CD4-positive, alpha-beta T cell (primary cell): ENCODE results near the gene KLK2. TPM values are rescaled to one million over a fixed set of nuclear protein-coding genes. Genes with fewer than 3 reads are reported as not detected.

Experiments used
- ATAC-seq: fragments of 200-7000 bp; cut with Tn5 transposase; one replicate; pipeline ENCODE4 v1.10.0; 2022; ENCODE audit warnings: mild to moderate bottlenecking; ENCODE audit not compliant: poor library complexity
- CTCF ChIA-PET: fragments of 350-600 bp; sonication (Branson Sonifier 250); formaldehyde crosslinking; loops from one replicate; lab custom pipeline; 2021; ENCODE audit warnings: antibody characterized with exemption, inconsistent platforms; lab: Charles Lee
- POLR2A ChIA-PET: fragments of 350-600 bp; sonication (Branson Sonifier 250); formaldehyde crosslinking; loops from one replicate; lab custom pipeline; 2021; ENCODE audit warnings: antibody characterized with exemption, inconsistent platforms; lab: Charles Lee
- DNase-seq, 14 experiments: peaks; one replicate each; pipeline ENCODE4 v3.0.0-alpha.2; 2013 to 2020; ENCODE audit warnings: mixed read lengths in 2 of 14
- H3K27ac ChIP-seq, 2 donors: one replicate each; pipeline versions ENCODE4 v1.5.1 to v1.7.0; 2013; ENCODE audit warnings: low read length in 2 of 2, low read depth in 1 of 2, mild to moderate bottlenecking in 1 of 2
- H3K27me3 ChIP-seq, 2 experiments: 1 replicate in 1 of 2; 2 replicates in 1 of 2; pipeline versions ENCODE4 v1.6.1 to v1.7.0; 2013; ENCODE audit warnings: low read length in 2 of 2, control low read depth in 1 of 2, mild to moderate bottlenecking in 1 of 2, moderate library complexity in 1 of 2; ENCODE audit not compliant: insufficient read depth in 2 of 2, control insufficient read depth in 1 of 2
- H3K36me3 ChIP-seq: one replicate; pipeline ENCODE4 v1.6.1; 2013; ENCODE audit warnings: low read length, control low read depth; ENCODE audit not compliant: insufficient read depth
- H3K4me1 ChIP-seq: one replicate; pipeline ENCODE4 v1.6.1; 2013; ENCODE audit warnings: low read length, control low read depth; ENCODE audit not compliant: insufficient read depth
- H3K4me3 ChIP-seq: one replicate; pipeline ENCODE4 v1.5.1; 2013; ENCODE audit warnings: mild to moderate bottlenecking, low read length, moderate library complexity
- H3K9me3 ChIP-seq, 2 experiments: 1 replicate in 1 of 2; 2 replicates in 1 of 2; pipeline versions ENCODE4 v1.6.1 to v1.7.0; 2013; ENCODE audit warnings: low read length in 2 of 2, mild to moderate bottlenecking in 2 of 2, control low read depth in 1 of 2, moderate library complexity in 1 of 2; ENCODE audit not compliant: control insufficient read depth in 1 of 2, insufficient read depth in 1 of 2
- H3K27ac Mint-ChIP-seq: one replicate; pipeline ENCODE4 v1.8.0; 2020; ENCODE audit warnings: mixed read lengths
- H3K27me3 Mint-ChIP-seq: one replicate; pipeline ENCODE4 v1.8.0; 2021; ENCODE audit warnings: mixed read lengths
- H3K36me3 Mint-ChIP-seq: one replicate; pipeline ENCODE4 v1.8.0; 2021; ENCODE audit warnings: low read depth, mixed read lengths
- H3K4me1 Mint-ChIP-seq: one replicate; pipeline ENCODE4 v1.8.0; 2021; ENCODE audit warnings: low read depth, mixed read lengths
- H3K4me3 Mint-ChIP-seq: one replicate; pipeline ENCODE4 v1.8.0; 2020; ENCODE audit warnings: mild to moderate bottlenecking, mixed read lengths
- H3K9me3 Mint-ChIP-seq: one replicate; pipeline ENCODE4 v1.8.0; 2020; ENCODE audit warnings: mixed read lengths
- CTCF ChIP-seq: fragments of 200-600 bp; IDR thresholded peaks from one replicate; pipeline ENCODE4 v1.8.0; 2022; ENCODE audit warnings: antibody characterized with exemption, mild to moderate bottlenecking
- intact Hi-C, 2 experiments: fragments of 100-400 bp; cut with DNase I in 1 of 2; cut with micrococcal nuclease in 1 of 2; formaldehyde crosslinking; loops; one replicate each; pipeline versions ENCODE4 v1.15.1 to v1.9.0; 2023 to 2025; cut with DNase I, micrococcal nuclease
- total RNA-seq, 174 experiments: library from RNA in 2 of 174; stranded (reverse) in 2 of 174; gene quantifications; one replicate each; pipeline ENCODE4 v1.2.3 and lab custom pipeline; 2021 to 2026

Gene KLK2
- total RNA-seq, 2 experiments from 2014 or later = not detected

DNA sequence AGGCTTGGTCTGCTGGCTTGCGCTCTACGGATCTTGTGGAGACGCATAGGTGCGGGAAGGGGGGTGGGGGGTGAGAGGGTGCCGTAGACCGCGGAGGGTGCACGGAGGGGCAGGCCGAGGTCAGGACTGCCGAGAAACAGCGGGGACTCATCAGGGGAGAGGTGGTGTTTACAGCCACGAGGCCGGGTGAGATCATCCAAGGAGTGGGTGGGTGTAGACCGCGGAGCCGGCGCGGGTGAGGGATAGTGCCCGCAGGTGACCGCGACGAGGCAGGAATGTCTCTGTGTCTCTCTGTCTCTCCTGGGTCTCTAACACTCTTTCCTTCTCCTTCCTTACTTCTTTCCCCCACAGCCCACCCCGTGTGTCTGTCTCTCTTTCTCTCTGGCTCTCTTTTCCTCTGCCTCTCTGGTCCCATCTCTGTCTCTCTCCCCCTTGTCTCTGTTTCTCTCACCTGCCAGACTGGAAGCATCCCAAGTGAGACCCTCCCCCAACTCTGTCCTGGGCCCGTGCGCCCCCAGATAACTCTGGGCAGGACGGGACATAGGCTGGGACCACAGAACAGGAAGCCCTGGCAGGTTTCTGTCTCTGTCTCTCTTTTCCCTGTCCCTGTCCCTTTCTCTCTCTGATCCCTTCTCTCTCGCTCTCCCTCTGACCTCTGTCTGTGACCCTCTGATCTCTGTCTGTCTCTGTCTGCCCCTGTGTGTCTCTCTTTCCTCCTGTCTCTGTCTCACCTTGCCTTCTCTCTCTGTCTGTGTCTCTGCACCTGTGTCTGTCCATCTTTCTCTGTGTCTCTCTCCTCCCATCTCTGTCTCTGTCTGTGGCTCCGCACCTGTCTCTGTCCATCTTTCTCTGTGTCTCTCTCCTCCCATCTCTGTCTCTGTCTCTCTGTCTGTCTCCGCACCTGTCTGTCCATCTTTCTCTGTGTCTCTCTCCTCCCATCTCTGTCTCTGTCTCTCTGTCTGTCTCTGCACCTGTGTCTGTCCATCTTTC is 39.8 kb downstream of the KLK2 start:
- no peaks in the 10 kb centered on the region for H3K9me3 Mint-ChIP-seq

DNA sequence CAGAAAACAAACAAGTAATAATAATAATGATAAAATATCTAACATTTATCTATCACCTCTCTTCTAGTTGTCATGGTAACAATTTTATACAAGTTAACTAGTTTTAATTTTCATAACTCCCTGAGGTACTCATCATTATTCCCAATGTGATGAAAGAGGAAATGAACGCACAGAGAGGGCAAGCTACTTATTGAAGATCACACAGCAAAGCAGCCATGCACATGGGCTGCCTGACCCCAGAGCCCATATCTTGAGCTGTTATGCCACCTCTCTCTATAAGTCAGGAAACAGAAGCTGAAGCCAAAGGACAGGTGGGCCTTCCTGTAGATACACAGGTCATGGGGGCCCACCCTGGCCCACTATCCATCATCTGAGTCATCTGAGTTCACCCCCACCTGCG is 42.8 kb downstream of the KLK2 start:
- POLR2A ChIA-PET = no interaction called here
- no peak for TF ChIP-seq CTCF
- Mint-ChIP-seq H3K27me3 (peaks cover 35% of the 10 kb centered on the region), H3K4me3 (no peak overlapping the region), H3K36me3 (no peaks in the 10 kb centered on the region), H3K4me1 (no peaks in the 10 kb centered on the region), H3K27ac (no peak overlapping the region), H3K9me3 (no peaks in the 10 kb centered on the region)
- DNase-seq (no peak), ATAC-seq (no peak)
- Histone ChIP-seq H3K27me3 (peaks cover 14 to 52% of the 10 kb centered on the region in 2 experiments), H3K4me3 (no peak overlapping the region), H3K4me1 (no peaks in the 10 kb centered on the region), H3K36me3 (no peaks in the 10 kb centered on the region), H3K9me3 (peaks cover 0 to 8% of the 10 kb centered on the region in 2 experiments), H3K27ac (no peak overlapping the region)
- CTCF ChIA-PET = no interaction called here
- intact Hi-C loops = no loop called here

More for the DNA sequence above, 39.8 kb downstream of the KLK2 start:
- Histone ChIP-seq H3K36me3 (no peaks in the 10 kb centered on the region), H3K27me3 (peaks cover 30 to 67% of the 10 kb centered on the region in 2 experiments), H3K4me3 (no peak overlapping the region), H3K9me3 (peaks cover 0 to 26% of the 10 kb centered on the region in 2 experiments), H3K4me1 (peaks cover 8% of the 10 kb centered on the region), H3K27ac (no peak overlapping the region)
- H3K4me1 Mint-ChIP-seq = peaks cover 8% of the 10 kb centered on the region
- H3K27me3 Mint-ChIP-seq = peaks cover 10% of the 10 kb centered on the region
- no peaks in the 10 kb centered on the region for H3K36me3 Mint-ChIP-seq
- DNase-seq (peak in 2 of 14 experiments; percentile 31 to 37), ATAC-seq (no peak)
- CTCF ChIA-PET = no interaction called here
- no peak overlapping the region for H3K27ac Mint-ChIP-seq
- TF ChIP-seq CTCF = no peak
- H3K4me3 Mint-ChIP-seq = no peak overlapping the region
- POLR2A ChIA-PET = no interaction called here
- intact Hi-C loops = no loop called here

DNA sequence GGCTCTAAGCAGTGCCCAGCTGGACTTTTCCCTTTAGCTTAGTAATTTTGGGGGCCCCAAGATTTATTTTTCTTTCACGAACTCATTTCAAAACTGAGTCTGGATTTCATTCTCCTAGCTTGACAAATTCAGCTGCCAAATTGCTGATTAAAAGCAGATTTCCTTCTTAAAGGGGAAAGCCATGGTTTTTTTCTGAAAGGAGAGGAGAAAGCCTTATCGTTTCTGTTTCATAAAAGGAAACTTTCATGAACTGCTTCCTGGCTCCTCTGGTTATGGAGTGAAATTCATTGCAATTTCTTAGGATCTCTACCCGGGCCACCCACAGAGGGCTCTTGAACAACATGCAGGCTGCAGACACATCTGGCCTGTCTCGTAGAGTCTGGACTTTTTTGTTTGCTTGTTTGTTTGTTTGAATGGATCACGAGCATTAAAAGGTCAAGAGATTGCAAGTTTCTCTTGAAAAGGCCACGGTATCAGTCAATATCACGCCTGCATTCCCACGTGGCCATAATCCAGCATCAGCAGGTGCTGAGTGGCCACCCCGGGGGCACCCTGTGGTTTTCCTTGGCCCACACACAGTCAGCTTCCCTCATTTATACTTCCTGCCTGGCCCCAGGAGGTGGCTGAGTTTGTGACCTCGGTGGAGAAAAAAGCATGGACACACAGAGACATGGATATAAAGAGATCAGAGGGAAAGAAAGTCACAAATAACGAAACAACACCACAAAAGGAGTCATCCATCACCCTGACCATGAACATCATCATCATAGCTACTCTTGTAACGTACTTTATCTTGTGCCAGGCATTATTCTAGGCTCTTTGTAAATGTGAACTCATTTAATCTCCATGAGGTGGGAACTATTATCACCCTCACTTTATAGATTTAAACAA is 48.4 kb downstream of the KLK2 start:
- intact Hi-C loops = loop anchor here (2.0 to 10.0 kb wide), 5 partner anchors 15 to 565 kb away; no protein-coding TSS in a partner anchor
- Mint-ChIP-seq H3K36me3 (no peaks in the 10 kb centered on the region), H3K9me3 (no peaks in the 10 kb centered on the region), H3K4me3 (no peak overlapping the region), H3K27me3 (peaks cover 52% of the 10 kb centered on the region), H3K27ac (no peak overlapping the region), H3K4me1 (peaks cover 6% of the 10 kb centered on the region)
- H3K36me3 ChIP-seq = no peaks in the 10 kb centered on the region
- DNase-seq (no peak), ATAC-seq (no peak)
- no peak overlapping the region for H3K27ac ChIP-seq
- H3K4me3 ChIP-seq = no peak overlapping the region
- no peak for TF ChIP-seq CTCF
- peaks cover 11 to 28% of the 10 kb centered on the region in 2 experiments for H3K27me3 ChIP-seq
- POLR2A ChIA-PET = interaction anchor here (0.7 to 1.3 kb wide), 3 partner anchors 117 to 565 kb away, joined by 3 read pairs; no protein-coding TSS in a partner anchor
- peaks cover 7% of the 10 kb centered on the region for H3K4me1 ChIP-seq
- no peaks in the 10 kb centered on the region for H3K9me3 ChIP-seq
- CTCF ChIA-PET = interaction anchor here (0.6 to 1.2 kb wide), 7 partner anchors 16 to 126 kb away, joined by 3 to 4 read pairs (median 3); no protein-coding TSS in a partner anchor
